ENCODE data around the gene OPRL1.

Gene OPRL1

DNA sequence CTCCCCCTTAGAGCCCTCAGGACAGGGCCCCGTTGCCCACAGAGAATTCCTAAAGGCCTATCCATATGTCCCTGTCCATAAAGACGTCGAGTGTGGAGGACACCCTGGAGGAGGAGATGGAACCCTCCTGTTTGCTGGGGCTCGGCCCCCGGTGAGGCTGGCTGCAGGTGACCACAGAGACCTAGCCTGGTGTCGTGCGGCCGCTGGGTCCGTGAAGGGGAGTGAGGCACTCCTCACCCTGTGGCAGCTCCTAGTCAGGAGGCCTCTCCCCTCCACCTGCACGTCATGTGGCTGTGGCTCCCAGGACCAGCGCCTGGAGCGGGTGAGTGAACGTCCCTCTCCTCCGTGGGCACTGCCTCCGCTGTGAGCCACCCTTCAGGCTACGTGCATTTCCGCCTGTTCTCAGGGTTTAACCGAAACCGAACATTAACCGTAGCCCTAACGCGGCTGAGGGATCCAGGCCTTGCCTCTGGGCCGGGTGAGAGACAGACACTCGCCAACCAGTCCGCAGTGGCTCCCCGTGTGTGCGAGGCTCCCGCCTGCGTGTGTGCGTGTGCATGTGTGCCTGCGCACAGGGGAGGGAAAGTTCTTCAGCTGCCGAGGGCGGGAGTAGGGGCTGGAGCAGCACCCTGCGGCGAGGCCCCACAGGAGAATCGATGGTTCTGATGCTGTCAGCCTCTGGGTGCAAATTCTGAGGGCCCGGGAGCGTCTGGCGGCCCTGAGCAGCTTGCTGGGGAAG is 22.8 kb upstream of the OPRL1 start:
- no peak for DNase-seq

DNA sequence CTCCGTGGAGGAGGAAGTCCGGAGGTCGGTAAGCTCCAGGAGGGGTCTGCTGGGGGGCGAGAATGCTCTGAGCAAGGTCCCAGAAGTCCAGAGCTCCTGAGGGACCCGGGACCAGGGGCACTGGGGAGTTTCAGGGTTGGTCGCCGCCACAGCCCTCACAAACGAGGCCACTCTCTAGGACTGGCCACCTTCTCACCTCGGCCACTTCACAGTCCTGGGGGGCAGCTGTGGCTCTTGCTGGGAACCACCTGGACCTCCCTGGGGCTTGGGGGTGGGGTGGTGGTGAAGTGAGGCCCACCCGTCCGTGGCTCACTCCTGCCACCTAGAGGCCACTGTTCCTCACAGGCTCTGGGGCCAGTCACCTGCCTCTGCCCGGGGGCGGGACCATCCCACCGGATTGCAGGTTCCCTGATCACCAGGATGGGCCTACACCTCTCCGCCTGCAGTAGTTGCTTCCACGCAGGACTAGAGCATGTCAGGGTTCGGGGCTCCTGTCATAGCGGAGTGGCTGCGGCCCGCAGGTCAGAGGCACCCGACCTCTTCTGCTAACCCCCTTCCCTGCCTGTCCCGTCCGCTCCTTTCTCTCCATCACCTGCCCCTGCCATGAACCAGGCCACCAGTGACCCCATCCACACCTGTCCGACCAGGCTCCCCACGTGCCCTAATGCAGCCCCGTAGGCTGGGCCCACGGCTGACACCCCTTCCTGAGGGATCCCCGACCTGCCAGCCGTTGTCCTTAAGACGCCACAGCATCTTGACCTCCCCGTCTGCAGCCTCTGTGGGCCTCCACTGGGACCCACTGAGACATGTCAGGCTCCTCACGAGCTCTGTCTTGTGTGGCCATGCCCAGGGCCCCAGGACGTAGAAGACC is 22.0 kb upstream of the OPRL1 start:
- DNase-seq = peak; percentile 58

DNA sequence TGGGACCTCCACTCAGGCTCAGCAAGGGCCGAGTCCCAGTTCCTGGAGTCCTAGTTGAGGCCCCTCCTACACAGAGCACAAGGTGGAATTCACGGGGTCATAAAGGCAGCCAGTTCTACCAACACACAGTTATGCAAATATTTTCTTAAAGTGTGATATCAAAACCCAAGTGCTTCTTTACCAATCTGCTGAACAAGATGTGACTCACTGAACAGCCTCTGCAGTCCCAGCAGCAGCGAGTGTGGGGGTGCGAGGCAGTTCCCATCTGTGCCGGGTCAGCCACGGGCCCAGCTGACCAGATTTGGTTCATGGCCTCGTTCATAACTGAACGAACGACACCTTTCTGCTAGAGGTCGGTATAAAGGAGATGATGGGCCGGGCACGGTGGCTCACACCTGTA is 21.3 kb upstream of the OPRL1 start:
- DNase-seq = no peak

DNA sequence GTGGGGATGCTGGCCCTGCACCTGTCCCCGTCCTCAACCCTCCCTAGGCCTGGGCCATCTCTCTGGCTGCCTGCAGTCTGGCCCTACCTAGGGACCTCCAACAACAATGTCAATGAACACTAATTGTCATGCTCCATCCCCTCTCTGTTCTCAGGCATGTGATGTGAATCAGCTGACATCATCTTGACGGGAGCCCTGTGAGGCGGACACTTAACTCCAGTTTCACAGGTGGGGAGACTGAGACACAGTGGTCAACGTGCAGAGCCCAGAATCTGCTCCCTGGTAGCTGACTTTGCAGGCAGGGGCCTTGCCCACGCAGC is 17.6 kb upstream of the OPRL1 start:
- no peak for DNase-seq

DNA sequence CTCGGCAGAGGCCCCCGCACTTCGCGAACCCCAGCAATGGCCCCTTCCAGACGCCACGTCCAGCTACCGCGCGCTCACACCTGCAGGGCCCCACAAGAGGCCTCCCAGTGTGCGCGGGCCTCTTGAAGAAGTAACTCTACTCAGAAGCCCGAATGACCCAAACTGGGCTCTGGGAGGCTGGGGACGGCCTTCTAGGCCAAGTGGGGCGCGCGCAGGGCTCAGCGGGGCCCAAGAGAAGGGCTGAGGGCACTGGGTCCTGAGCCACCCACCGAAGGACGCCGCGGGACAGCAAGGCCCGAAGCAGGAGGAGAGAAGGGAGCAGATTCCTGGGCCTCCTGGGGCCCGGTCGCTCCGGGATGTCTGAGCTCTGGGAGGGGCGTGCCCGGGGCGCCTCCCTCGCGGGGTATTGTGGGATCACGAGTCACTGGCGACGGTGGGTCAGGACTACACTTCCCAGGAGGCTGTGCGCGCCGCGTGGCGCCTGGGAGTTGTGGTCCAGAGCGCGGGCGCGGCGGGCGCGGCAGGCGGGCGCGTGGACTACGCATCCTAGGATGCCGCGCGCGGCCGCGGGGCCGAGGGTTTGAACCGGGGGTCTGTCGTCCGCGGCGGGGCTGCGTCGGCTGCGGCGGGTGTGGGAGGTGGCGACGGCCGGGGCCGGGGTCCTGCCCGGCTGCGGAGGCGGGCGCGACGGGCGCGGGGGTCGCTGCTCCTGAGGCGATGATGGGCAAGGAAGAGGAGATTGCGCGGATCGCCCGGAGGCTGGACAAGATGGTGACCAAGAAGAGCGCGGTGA is 17.1 kb upstream of the OPRL1 start, which contains the start of gene TCEA2:
Gene TCEA2, plus strand, starts transcription at position 603 of the 793 bp plus-strand sequence. Its CDS starts 115 bp downstream, at position 718.
- DNase-seq = peak; percentile 96

DNA sequence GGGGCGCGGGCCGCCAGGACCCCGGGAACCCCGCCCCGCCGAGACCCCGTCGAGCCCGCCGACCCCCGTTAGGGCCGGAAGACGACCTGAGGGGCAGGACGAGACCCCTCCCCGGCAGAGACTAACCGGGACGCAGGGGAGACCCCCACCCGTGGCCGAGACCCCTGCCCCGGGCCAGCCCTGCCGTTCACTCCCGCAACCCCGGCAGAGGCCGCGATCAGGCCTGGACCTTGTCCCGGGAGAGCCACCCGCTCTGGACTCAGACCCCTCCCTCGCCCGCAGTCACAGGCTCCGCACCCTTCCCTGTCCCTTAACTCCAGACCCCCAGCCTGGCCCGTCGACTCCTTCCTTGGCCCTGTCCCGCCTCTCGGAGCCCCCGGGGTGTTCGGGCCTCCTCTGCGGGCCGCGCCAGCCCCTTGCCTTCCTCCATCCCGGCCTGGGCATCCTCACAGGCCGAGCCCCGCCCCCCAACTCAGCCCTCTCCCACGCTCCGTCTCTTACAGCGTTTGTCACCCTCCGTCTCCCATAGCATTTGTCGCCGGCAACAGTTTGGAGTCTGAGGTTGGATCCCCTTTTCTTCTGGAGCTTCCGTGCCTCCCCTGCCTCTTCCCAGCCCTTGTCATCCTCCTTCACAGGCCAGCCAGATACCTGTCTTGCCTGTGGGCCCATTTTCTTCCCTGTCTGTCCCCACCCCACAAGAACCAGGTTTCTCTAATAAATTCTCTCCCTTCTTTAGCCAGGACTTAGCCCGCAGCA is 16.3 kb upstream of the OPRL1 start:
- no peak for DNase-seq

DNA sequence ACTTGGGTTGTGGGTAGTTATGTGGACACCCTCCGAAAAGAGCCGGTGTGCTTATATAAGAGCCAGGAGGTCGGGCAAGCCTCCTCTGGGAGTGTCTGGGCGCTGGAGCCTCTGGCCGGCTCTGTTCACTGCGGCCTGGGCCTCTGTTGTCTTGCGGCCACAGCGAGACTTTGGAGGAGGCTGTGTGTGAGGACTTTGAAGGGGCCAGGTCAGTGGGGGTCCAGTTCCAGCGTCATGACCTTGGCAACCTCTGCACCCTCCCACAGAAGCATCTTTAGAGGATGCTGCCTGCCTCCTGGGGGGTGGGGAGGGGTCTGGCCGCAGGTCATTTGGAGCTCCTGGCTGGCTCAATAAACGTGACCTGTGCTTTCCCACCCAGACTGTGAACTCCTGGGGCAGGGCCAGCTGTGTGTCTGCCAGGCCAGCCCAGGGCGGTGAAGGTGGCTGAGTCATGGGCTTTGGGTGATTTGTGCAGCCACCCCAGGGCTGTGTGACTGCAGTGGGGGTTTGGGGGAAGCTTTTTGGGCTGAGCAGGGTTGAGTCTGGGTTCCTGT is 15.7 kb upstream of the OPRL1 start:
- peak; percentile 55 for DNase-seq

DNA sequence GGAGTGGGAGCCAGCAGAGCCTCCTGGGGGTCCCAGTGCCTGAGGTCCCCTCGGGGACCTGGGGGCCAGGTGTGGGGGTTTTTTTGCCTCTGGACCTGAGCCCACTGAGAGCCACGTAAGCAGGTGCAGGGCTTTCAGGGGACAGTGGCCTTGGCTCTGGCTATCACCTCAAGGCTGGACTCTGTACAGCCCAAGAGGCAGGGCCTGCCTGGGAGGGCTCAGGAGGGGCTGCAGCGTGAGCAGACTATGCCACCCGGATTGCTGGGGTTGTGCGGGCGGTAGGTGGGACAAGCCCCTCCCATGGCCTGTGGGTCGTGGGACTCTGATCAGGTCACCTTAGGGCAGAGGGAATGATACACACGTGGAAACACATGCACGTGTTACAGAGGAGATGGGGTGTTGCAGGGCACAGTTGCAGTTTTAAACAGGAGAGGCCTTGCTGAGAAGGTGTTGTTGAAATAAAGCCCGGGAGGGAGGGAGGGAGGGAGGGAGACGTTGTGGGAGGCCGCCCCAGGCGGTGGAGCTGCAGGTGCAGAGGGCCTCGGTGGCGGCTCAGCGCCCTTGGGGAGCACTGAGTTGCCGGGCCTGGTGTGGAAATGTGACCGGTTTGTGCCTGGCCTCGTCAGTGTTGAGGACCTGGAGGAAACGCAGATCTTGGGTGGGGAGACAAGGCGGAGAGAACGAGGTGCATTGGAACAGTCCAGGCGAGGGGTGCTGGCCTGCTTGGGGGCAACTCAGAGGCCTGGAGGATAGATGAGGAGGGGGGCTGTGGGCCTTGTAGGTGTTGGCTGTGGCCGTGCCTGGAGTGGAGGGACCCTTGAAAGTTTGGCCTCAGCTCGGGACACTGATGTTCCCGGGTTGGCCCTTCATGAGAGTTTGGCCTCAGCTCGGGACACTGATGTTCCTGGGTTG is 14.6 kb upstream of the OPRL1 start:
- DNase-seq = no peak

DNA sequence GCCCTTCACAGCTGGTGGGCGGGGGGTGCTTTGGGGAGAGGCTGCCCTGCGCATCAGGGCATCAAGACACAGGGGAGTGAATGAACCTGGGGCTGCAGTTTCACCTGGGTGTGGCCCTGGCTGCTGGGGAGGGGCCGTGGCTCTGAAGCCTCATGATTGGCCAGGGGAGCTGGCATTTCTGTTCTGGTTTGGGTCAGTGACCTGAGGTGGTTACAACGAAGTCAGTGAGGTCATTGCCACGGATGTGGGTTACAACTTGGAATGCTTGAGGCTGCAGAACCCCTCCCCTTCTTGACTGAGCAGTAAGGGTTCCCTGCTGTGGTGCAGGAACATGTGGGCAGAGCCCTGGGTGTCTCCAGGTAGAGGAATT is 13.9 kb upstream of the OPRL1 start:
- peak; percentile 63 for DNase-seq

DNA sequence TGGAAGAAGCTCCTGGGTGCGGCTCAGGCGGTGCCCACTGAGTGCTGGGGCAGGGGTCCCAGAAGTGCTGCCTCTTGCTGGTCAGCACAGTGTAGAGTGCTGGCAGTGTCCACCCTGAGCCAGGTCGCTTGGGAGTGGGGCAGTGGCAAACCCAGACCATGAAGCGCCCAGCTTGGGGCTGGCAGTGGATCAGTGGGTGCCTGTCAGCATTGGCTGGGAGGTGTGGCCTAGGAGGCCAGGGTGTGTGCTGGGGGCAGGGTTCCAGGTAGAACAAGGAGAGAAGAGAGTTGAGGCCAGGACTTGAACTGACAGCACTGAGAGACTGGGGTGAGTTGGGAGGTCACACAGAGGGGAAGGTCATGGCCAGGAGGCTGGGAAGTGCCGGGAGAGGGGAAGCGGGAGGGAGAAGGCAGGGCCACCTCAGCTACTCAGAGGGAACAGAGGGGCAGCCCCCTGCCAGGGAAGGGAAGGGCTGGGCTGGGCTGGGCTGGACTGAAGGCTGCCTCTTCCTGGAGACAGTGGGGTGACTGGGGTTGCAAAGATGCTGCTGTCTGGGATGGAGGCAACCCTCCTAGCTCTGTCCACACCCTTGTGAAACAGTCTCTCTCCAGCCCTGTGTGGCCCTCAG is 12.8 kb upstream of the OPRL1 start:
- no peak for DNase-seq

DNA sequence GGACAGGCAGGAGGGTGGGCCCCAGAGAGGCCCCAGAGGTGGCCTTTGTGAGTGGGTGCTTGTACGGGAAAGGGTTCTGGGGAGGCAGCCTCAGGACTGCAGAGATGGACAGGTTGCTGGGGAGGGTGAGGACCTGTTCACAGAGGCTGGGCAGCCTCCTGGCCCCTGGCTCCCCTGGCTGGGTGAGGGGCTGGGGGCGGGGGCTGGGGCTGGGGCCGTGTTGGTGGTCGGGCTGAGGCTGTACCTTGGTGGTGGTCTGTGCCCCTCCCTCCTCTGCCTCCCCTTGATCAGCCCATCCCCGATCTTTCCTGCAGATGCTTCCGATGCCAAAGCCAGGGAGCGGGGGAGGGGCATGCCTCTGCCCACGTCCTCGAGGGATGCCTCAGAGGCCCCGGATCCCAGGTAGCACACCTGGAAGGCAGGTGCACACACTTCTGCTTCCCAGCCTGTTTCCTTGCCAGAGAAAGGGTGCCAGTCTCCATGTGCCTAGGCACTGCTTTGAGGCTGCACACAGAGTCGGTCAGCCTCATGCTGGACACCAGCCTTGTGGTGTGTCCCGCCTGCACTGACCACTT is 12.1 kb upstream of the OPRL1 start:
- no peak for DNase-seq

DNA sequence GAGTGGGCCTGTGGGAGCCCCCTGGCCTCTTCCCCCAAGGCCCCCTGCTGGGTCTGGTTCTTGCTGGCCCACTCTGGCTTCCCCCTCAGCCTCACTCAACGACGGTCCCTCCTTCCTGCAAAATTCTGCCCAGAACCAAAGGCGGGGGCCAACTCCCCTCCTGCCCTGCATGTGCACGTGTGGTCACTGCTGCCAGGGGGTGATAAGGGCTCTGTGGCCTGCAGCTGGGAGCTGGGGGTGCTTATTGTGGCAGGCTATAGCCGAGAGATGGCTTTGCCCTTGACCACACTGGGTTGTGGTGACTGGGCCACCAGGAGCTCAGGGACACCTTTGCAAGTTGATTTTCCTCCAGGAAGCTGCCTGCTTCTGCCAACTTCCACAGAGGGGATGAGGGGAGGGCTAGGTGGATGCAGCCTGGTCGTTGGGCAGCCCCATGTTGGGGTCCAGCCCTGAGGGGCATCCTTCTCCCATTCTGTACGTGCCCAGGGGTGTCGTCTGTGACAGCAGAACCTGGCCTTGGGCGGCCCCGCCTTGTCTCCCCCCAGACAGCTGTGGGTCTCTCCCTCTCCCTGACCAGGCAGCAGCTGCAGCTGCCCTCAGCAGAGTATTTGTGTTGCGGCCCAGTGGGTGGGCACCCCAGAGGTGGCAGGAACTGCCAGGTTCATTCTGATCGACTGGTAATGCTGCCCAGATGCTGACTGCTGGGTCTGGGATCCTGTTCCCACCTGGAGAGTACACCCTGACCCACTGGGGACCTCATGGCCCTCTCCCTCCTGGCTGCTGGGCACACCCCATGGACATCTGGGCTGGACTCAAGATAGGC is 11.3 kb upstream of the OPRL1 start:
- DNase-seq = no peak

DNA sequence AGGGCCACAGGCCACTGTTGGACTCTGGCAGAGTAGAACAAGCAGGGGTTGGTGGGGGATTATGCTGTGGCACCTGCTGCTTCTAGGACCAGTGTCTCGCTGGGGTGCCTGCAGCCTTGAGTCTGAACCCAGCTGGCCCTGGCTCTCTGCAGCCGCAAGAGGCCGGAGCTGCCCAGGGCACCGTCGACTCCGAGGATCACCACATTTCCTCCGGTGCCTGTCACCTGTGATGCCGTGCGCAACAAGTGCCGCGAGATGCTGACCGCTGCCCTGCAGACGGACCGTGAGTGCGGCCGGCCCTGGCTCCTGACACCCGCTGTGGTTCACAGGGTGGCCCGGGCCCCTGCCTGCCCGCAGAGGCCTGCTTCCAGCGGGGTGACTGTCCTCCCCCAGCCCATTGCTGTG is 10.7 kb upstream of the OPRL1 start:
- no peak for DNase-seq

DNA sequence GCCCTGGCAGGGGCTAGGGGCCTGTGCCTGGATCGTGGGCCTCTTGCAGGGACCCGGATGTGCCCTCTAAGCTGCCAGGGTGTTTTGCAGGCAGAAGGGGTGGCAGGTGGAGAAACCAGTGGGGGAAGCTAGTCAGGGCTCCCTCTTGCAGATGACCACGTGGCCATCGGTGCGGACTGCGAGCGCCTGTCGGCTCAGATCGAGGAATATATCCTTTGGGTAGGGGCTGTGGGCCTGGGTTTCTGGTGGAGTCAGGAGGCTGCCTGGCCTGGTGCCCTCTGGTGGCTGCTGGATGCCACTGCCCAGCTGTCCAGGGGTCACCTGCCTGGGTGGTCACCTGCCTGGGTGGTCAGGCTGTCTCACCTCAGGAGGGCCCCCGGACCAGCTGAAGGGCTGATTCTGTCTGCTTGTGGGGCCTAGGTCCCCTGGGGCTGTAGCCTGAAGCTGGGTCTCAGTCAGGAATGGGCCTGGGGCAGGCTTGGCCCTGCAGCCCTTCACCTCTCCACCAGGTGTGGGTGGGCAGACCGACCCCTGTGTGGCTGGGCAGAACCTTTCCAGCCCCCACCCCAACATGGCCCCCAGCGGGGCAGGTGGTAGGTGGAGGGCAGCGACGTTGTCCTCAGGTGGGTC is 10.2 kb upstream of the OPRL1 start:
- DNase-seq = no peak

DNA sequence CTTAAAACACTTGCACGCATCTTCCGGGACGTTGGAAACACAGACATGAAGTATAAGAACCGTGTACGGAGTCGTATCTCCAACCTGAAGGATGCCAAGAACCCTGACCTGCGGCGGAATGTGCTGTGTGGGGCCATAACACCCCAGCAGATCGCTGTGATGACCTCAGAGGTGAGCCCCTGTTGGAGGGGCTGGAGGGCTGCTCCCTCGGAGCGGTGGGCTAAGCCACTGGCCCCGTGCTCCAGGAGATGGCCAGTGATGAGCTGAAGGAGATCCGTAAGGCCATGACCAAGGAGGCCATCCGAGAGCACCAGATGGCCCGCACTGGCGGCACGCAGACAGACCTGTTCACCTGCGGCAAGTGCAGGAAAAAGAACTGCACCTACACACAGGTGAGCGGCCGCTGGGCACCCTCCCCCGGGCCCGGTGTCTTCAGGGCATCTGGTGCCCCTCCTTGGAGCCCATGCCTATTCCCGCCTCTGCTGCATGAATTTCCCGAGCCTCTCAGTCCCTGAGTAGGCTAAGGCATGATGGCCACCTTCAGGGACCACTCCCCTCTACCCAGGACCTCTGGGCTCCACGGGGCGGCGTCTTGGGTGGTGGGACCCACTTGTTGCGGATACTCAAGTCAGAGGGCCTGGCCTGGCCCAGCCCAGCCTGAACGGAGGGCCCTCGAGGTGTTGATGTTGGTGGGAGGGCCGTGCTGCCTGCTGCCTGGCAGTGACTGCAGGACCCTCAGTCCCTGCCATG is 9.5 kb upstream of the OPRL1 start:
- no peak for DNase-seq

DNA sequence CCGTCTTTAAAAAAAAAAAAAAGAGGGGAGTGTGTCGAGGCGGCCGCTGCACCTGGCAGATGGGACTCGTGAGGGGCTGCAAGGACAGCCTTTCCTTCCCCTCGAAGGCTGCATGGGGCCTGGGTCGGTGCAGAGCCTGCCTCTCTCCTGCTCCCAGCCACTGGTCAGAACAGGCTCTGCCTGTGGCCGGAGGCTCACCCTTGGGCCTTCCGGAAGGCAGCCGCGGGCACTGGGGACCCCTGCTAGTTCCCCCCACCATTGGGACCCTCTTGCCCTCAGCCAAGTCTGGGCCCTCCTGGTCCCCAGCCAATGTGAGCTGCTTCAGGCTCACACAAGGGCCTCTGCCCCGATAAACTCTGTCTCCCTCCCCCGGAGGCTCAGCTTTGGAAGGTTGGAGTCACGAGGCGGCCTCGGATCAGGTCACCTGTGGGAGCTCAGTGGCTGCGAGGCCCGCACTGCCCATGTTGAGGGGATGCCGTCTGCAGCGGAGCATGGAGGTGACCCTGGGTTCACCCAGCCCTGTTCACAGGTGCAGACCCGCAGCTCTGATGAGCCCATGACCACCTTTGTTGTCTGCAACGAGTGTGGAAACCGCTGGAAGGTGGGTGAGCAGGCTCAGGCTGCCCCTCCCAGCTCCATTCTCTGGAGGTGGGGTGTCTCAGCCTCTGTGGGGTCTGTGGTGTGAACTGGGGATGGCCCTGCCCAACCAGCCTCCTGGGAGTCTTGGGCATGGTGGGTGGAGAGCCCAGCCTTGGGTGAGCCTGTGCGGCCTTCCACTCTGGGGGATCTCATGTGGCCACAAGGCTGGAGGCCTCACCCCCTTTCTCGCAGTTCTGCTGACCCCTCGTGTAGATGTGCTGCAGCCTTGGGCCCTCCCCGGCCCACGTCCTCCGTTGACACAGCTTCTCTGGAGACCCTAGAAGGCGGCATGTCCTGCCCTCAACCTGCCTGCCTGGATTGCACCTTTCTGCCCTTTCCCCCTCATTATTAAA is 8.2 kb upstream of the OPRL1 start:
- no peak for DNase-seq

DNA sequence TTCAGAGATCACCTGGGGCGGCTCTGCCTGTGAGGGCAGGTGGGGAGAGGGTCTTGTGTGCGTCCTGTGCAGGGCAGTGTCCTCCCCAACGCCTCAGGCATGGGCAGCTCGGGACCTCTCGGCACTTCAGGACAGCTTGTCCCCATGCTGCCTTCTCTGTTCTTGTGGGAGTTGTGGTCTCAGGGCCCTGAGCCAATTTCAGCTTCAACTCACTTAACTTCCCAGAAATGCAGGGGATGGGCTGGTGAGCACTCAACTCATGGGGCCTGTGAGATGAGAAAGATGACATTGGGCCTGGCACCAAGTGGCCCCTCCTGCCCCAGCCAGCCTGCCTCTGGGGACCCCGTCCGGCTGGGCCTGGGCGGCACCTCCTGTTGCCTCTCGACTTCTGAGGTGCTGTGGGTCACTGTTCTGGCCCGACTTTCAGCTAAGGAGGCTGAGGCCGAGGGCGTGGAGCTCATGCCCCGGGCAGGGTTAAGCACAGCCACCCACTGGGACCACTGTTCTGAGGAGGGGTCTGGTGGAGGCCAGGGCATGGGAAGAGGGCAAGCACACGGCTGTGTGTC is 7.3 kb upstream of the OPRL1 start:
- no peak for DNase-seq

Data from fibroblast of skin of right biceps (primary cell).